ENCODE data around the gene FBXW8. TPM values are rescaled to one million over a fixed set of nuclear protein-coding genes. Genes with fewer than 3 reads are reported as not detected.

Gene FBXW8
- total RNA-seq, 1 donor from 2014 or later: 9.9 TPM

- intact Hi-C loops (cut with micrococcal nuclease): no loop called here
Observed at GRCh38 chr12:117072106-117072505, 161.4 kb downstream of the FBXW8 start.

GRCh38 chr12:117072736-117073490, 162.2 kb downstream of the FBXW8 start:
- intact Hi-C loops (cut with micrococcal nuclease): no loop called here

GRCh38 chr12:117073611-117074010, 162.9 kb downstream of the FBXW8 start:
- intact Hi-C loops (cut with micrococcal nuclease): no loop called here

- intact Hi-C loops (cut with micrococcal nuclease): no loop called here
Observed at GRCh38 chr12:117076410-117077372, 165.9 kb downstream of the FBXW8 start.

- intact Hi-C loops (cut with micrococcal nuclease): no loop called here
Observed at GRCh38 chr12:117079487-117079886, 168.7 kb downstream of the FBXW8 start.

- intact Hi-C loops (cut with micrococcal nuclease): no loop called here
Observed at GRCh38 chr12:117080661-117081144, 170.0 kb downstream of the FBXW8 start.

Other genes with a start within 250 kb of the FBXW8 start
- 34.7 and 37.2 TPM in 2 replicates for gene SPRING1, start 172.9 kb upstream of the FBXW8 start, total RNA-seq
- 7.5 and 10.0 TPM in 2 replicates for gene RNFT2, start 172.6 kb upstream of the FBXW8 start, total RNA-seq
- not detected in 2 replicates for gene HRK, start 29.5 kb upstream of the FBXW8 start, total RNA-seq
- 51.1 and 64.0 TPM in 2 replicates for gene TESC, start 188.5 kb downstream of the FBXW8 start, total RNA-seq

All from T-helper 1 cell treated with Interleukin-12 subunit alpha and Interleukin-12 subunit beta and Interleukin-4 antibody, amounts not matched to agents 30 ng/mL and 1 ng/mL, for 36 hours (primary cell).